VCaP (cell line): ENCODE results near the gene HPS1.

Experiments used
- H3K27ac ChIP-seq: fragments of 450-650 bp; 2 replicates; pipeline ENCODE4 v1.5.1; 2017
- TF ChIP-seq, protein P1 (sequence below): fragments of 450-650 bp; conservative IDR thresholded peaks from 2 replicates; pipeline ENCODE4 v1.5.1; 2017; ENCODE audit warnings: mild to moderate bottlenecking, moderate library complexity

HPS1 gene

DNA sequence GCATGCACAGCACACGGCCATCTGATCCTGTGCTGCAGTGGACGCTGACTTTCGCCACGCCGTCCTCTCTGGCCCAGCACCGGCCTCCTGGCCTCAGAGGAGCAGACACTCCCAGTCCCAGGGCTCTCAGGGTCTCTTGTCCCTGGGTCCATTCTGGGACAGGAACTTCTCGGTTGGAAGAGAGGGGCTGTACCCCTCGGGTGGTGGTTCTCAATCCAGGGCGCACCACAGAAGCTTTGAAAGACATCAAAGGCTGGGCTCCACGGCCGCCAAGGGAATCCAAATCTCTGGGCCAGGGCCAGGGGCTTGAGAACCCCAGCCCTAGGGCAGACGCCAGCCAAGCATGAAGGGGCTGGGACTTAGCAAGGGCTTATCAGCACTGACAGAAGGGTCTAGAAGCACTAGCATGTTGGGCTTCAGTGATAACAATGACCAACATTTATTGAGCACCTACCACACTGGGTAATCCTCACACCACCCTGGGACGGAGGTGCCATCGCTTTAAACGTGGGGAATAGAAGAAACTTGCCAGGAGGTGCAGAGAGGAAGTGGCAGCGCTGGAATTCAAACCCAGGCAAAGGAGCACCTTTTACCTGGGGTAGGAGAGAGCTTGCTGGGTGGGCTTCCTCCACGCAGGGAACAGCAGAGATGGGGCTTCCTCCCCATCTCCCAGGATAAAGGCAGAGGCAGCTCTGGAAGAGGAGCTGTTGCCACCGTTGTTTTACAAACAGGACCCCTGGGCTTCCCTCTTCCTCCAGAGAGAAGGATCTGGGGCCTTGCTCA lies 29.9 kb downstream of the HPS1 start:
- TF ChIP-seq, protein P1, sequence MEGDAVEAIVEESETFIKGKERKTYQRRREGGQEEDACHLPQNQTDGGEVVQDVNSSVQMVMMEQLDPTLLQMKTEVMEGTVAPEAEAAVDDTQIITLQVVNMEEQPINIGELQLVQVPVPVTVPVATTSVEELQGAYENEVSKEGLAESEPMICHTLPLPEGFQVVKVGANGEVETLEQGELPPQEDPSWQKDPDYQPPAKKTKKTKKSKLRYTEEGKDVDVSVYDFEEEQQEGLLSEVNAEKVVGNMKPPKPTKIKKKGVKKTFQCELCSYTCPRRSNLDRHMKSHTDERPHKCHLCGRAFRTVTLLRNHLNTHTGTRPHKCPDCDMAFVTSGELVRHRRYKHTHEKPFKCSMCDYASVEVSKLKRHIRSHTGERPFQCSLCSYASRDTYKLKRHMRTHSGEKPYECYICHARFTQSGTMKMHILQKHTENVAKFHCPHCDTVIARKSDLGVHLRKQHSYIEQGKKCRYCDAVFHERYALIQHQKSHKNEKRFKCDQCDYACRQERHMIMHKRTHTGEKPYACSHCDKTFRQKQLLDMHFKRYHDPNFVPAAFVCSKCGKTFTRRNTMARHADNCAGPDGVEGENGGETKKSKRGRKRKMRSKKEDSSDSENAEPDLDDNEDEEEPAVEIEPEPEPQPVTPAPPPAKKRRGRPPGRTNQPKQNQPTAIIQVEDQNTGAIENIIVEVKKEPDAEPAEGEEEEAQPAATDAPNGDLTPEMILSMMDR, result no peak
- peak overlapping the region; percentile 92; the same call in 1 of the 2 replicates for H3K27ac ChIP-seq

DNA sequence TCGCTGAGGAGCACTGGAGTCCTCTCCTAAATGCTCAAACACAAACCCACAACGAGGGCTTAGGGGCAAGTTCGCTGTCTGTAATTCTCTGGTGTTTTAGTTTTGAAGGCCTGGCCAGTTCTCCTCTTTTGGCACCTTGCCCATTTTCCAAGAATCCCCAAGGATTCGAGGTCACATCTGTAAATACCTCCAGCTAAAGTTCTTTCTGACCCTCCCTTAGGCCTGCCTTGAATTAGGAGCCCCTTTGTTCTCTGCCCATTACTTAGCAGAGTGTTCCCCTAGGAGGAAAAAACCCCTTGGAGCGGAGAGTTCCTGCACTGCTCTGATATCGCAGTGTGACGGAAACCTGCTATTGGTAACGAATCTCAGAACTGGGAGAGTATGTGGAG lies 31.0 kb downstream of the HPS1 start:
- TF ChIP-seq, protein P1, result no peak
- H3K27ac ChIP-seq, result peak overlapping the region; percentile 92

DNA sequence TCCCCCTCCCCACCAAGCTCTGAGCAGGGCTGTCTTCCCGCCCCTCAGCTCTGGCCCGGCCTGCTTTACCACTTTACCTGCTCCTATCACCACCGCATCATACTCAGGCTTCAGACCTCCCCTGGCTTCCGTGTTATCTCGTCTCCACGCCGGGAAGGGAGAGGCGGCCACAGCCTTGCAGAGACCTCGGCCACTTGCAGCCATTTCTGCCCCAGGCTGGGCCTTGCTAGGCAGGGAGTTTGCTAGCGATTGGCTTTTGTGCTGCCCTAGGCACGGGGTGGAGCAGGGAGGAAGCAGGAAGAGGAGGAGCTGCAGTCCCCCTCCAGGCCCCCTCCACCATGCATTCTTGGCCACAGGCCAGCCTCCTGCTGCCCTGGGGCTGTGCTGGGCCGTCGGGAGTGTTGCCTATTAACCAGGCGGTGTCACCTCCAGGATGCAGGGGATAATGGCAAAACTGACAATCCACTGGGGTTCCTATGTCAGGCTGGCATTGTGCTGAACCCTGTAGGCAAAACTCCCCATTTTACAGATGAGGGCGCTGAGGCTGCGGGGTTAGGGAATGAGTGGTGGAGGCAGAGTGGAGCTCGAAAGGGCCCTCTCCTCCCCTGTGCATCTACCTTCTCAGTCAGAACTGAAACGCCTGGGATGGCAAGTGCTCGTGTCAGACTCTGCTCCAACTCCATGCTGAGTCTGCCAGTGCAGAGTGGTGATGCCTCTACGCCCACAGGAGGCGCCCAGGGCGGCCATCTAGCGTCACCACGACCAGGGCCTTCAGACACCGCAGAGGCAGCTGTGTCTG lies 31.6 kb downstream of the HPS1 start, which contains the start of gene PYROXD2:
TSS of gene PYROXD2 (minus strand) at position 251 of the 799 bp plus-strand sequence. CDS start at position 204, 47 bp downstream.
- peak within 1 kb of the TSS; percentile 92 for H3K27ac ChIP-seq
- TF ChIP-seq, protein P1, result no peak

DNA sequence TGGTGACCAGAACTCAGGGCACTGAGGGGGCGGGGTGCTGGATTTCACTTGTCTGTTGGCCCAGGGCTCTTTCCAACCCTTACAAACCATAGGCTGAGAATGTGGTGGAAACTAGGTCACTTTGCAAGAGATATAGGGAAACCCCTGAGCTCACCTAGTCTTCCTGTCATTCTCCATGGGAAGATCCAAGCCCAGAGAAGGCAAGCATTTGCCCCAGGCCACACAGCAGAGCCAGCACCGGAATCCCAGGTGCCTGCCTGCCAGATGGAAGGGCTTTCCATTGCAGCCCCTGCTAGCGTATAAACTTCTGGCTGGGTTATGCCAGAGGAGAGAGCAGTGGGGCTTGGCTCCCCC lies 32.2 kb downstream of the HPS1 start:
- peak overlapping the region; percentile 92 for H3K27ac ChIP-seq

DNA sequence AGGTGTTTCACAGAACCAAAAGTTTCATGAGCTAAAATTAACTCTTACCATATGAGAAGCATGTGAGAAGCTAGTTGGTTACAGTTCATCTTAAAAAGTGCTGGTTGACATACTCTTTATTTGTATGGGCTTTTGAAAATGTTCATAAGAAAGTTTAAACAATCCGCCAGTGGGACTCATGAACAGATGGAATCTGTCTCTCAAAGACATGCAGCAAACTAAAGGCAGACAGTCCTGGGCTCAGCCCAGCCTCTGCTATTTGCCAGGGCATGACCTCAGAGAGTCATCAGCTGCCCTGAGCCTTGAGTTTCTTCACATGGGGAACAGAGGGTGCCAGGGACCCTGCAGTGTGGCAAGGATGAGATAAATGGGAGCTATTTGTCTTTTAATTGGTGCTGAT lies 35.0 kb downstream of the HPS1 start:
- TF ChIP-seq, protein P1, result no peak

More for the DNA sequence above, 32.2 kb downstream of the HPS1 start:
- TF ChIP-seq, protein P1, result no peak

DNA sequence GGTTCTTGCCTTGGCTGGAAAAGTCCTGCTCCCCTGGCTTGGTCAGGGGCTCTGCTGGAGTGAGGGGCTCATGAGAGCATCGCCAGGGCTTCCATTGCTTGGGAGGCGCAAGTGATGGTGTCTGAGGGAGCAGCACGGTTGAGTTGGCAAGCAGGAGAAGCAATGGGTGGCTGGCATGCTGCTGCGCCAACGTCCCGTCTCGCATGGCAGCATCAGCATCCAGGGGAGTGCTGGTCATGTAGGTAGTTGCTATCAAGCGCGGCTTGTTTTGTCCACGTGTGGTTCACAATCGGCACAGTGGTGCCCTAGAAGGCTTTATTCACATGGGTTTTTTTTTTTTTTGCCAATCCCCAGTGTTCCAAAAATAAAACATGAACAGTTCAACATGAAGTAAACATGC lies 35.6 kb downstream of the HPS1 start:
- TF ChIP-seq, protein P1, result no peak
- no peak overlapping the region for H3K27ac ChIP-seq

More for the DNA sequence above, 35.0 kb downstream of the HPS1 start:
- no peak overlapping the region for H3K27ac ChIP-seq

DNA sequence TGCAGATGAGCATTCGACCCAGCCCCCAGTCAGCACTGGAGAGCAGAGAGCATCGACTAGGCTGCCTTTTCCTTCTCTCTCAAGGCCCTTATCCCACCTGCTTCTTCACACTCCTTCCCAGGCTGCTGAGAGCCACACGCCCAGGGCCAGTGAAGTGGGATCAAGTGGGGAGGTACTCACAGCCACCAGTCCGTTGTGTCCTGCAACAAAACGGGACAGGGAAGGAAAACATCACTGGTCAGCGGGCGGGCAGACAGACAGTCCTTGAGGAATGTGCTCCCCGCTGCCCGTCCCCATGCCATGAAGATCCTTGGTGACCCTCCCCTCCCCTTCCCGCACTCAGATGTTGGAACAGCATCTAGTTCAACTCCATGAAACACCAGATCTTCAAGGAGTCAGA lies 36.0 kb downstream of the HPS1 start:
- TF ChIP-seq, protein P1, result no peak
- no peak overlapping the region for H3K27ac ChIP-seq
